H1 (cell line): Measurements from ENCODE around the gene RCC2. TPM values are rescaled to one million over a fixed set of nuclear protein-coding genes. Genes with fewer than 3 reads are reported as not detected.

ENCODE experiments used
- CTCF ChIA-PET: fragments of 300-600 bp; sonication (Branson Sonifier 250); formaldehyde crosslinking; loops from one replicate; lab custom pipeline; 2021; ENCODE audit not compliant: partially characterized antibody; lab: Charles Lee
- POLR2A ChIA-PET: fragments of 300-600 bp; sonication (Branson Sonifier 250); formaldehyde crosslinking; loops from one replicate; lab custom pipeline; 2021; ENCODE audit warnings: inconsistent platforms; ENCODE audit not compliant: partially characterized antibody; lab: Charles Lee
- DNase-seq, 2 experiments: peaks; one replicate each; pipeline versions ENCODE4 v3.0.0 to v3.0.0-alpha.2; 2010 to 2022; ENCODE audit warnings: low spot score in 2 of 2, low read depth in 1 of 2, mixed read lengths in 1 of 2
- FAIRE-seq: peaks from 2 replicates; lab custom pipeline; 2011; peaks lifted over from hg19 to GRCh38; lab: Jason Lieb, UNC
- H2AFZ ChIP-seq: 2 replicates; pipeline ENCODE4 v1.8.1; 2012; ENCODE audit warnings: low read length, inconsistent platforms
- H2AK5ac ChIP-seq: 2 replicates; pipeline ENCODE4 v1.6.1; 2013; ENCODE audit warnings: low read depth, low read length
- H2BK120ac ChIP-seq: replicated peaks from 2 replicates; pipeline ENCODE3; 2013; ENCODE audit warnings: low read depth, low read length, inconsistent platforms
- H2BK12ac ChIP-seq: 2 replicates; pipeline ENCODE4 v1.6.1; 2013; ENCODE audit warnings: low read depth, low read length
- H2BK15ac ChIP-seq: 2 replicates; pipeline ENCODE4 v1.6.1; 2013; ENCODE audit warnings: low read length
- H2BK20ac ChIP-seq: 2 replicates; pipeline ENCODE4 v1.6.1; 2013; ENCODE audit warnings: low read length
- H2BK5ac ChIP-seq: 2 replicates; pipeline ENCODE4 v1.6.1; 2013; ENCODE audit warnings: low read depth, low read length
- H3K14ac ChIP-seq: 2 replicates; pipeline ENCODE4 v1.6.1; 2013; ENCODE audit warnings: inconsistent platforms; ENCODE audit not compliant: insufficient read length
- H3K18ac ChIP-seq: 2 replicates; pipeline ENCODE4 v1.6.1; 2013; ENCODE audit warnings: low read length; ENCODE audit errors: extremely low read depth
- H3K23ac ChIP-seq: 2 replicates; pipeline ENCODE4 v1.6.1; 2013; ENCODE audit warnings: inconsistent platforms; ENCODE audit not compliant: insufficient read length
- H3K23me2 ChIP-seq: 2 replicates; pipeline ENCODE4 v1.6.1; 2013; ENCODE audit warnings: low read depth, low read length
- H3K27ac ChIP-seq: 2 replicates; pipeline ENCODE4 v1.6.1; 2011; ENCODE audit warnings: low read depth, low read length, inconsistent platforms
- H3K27me3 ChIP-seq, 4 experiments: replicated peaks in 1 of 4; 1 replicate in 1 of 4; 2 replicates in 3 of 4; pipeline versions ENCODE4 v1.6.1 to v1.8.1; 2011 to 2013; ENCODE audit warnings: low read length in 3 of 4, mild to moderate bottlenecking in 3 of 4, inconsistent platforms in 2 of 4, mixed read lengths in 2 of 4, moderate library complexity in 1 of 4; ENCODE audit not compliant: control insufficient read depth in 3 of 4, insufficient read depth in 3 of 4; ENCODE audit errors: extremely low read depth in 1 of 4
- H3K36me3 ChIP-seq, 4 experiments: 2 replicates each; pipeline versions ENCODE4 v1.6.1 to v1.8.1; 2011 to 2013; ENCODE audit warnings: mild to moderate bottlenecking in 4 of 4, low read length in 3 of 4, moderate library complexity in 2 of 4, control low read depth in 1 of 4, inconsistent platforms in 1 of 4; ENCODE audit not compliant: insufficient read depth in 4 of 4, control insufficient read depth in 2 of 4
- H3K4ac ChIP-seq: replicated peaks from 2 replicates; pipeline ENCODE3; 2013; ENCODE audit warnings: low read length, low read depth, mixed read lengths, inconsistent platforms; ENCODE audit not compliant: insufficient read length
- H3K4me1 ChIP-seq, 4 experiments: replicated peaks in 1 of 4; 1 replicate in 1 of 4; 2 replicates in 3 of 4; pipeline versions ENCODE4 v1.6.1 to v1.8.1; 2011 to 2013; ENCODE audit warnings: low read length in 3 of 4, inconsistent platforms in 2 of 4, mixed read lengths in 1 of 4; ENCODE audit not compliant: insufficient read depth in 4 of 4, control insufficient read depth in 3 of 4
- H3K4me2 ChIP-seq, 2 experiments: 2 replicates each; pipeline versions ENCODE4 v1.6.1 to v1.8.1; 2011 to 2013; ENCODE audit warnings: low read depth in 2 of 2, low read length in 2 of 2, control low read depth in 1 of 2, inconsistent platforms in 1 of 2, mild to moderate bottlenecking in 1 of 2; ENCODE audit not compliant: insufficient read depth in 1 of 2
- H3K4me3 ChIP-seq, 4 experiments: fragments of 200-600, 300-600 bp in 1 of 4; sonication (generic), shearing (Covaris generic), sonication (Bioruptor Twin) in 1 of 4; 2 replicates each; pipeline versions ENCODE4 v1.5.1 to v1.8.1; 2011 to 2016; ENCODE audit warnings: low read length in 4 of 4, low read depth in 3 of 4, control low read depth in 2 of 4, inconsistent platforms in 2 of 4, mild to moderate bottlenecking in 2 of 4, mixed read lengths in 1 of 4, moderate library complexity in 1 of 4; ENCODE audit not compliant: insufficient read depth in 2 of 4; ENCODE audit errors: extremely low read depth in 1 of 4
- H3K56ac ChIP-seq: replicated peaks from 2 replicates; pipeline ENCODE3; 2013; ENCODE audit warnings: low read depth, mild to moderate bottlenecking, mixed read lengths, low read length, inconsistent platforms; ENCODE audit not compliant: insufficient read length
- H3K79me1 ChIP-seq: 2 replicates; pipeline ENCODE4 v1.6.1; 2013; ENCODE audit warnings: low read depth, low read length, control low read depth
- H3K79me2 ChIP-seq, 2 experiments: 2 replicates each; pipeline versions ENCODE4 v1.6.1 to v1.8.1; 2012 to 2013; ENCODE audit warnings: low read length in 2 of 2, mild to moderate bottlenecking in 2 of 2, inconsistent platforms in 1 of 2; ENCODE audit not compliant: insufficient read depth in 2 of 2, control insufficient read depth in 1 of 2
- H3K9ac ChIP-seq, 4 experiments: replicated peaks in 1 of 4; 1 replicate in 1 of 4; 2 replicates in 3 of 4; pipeline versions ENCODE4 v1.6.1 to v1.8.1; 2011 to 2013; ENCODE audit warnings: low read depth in 3 of 4, low read length in 3 of 4, control low read depth in 2 of 4, mild to moderate bottlenecking in 2 of 4, moderate library complexity in 2 of 4, inconsistent platforms in 1 of 4; ENCODE audit errors: extremely low read depth in 1 of 4
- H3K9me3 ChIP-seq, 2 experiments: 2 replicates each; pipeline versions ENCODE4 v1.6.1 to v1.8.1; 2012 to 2013; ENCODE audit warnings: mild to moderate bottlenecking in 2 of 2, moderate library complexity in 2 of 2, control low read depth in 1 of 2, inconsistent platforms in 1 of 2, low read depth in 1 of 2, low read length in 1 of 2, mixed read lengths in 1 of 2; ENCODE audit not compliant: insufficient read depth in 2 of 2
- H4K20me1 ChIP-seq, 2 experiments: replicated peaks in 1 of 2; 2 replicates each; pipeline versions ENCODE3 to v1.8.1; 2011 to 2013; ENCODE audit warnings: inconsistent platforms in 2 of 2, low read length in 2 of 2, mild to moderate bottlenecking in 1 of 2; ENCODE audit not compliant: insufficient read depth in 2 of 2, control insufficient read depth in 1 of 2
- H4K5ac ChIP-seq: 2 replicates; pipeline ENCODE4 v1.6.1; 2013; ENCODE audit warnings: low read length, low read depth, mixed read lengths, inconsistent platforms; ENCODE audit not compliant: insufficient read length
- H4K8ac ChIP-seq: 2 replicates; pipeline ENCODE4 v1.8.0; 2013; ENCODE audit warnings: mild to moderate bottlenecking, moderate library complexity, low read length, inconsistent platforms; ENCODE audit not compliant: insufficient read depth; ENCODE audit errors: extremely low read depth
- H4K91ac ChIP-seq: replicated peaks from 2 replicates; pipeline ENCODE3; 2013; ENCODE audit warnings: low read length, mixed read lengths, inconsistent platforms; ENCODE audit not compliant: insufficient read length
- CBX5 ChIP-seq: fragments of 300-800, 300-1000 bp; sonication (generic); IDR thresholded peaks from 2 replicates; pipeline ENCODE4 v1.7.1; 2016; ENCODE audit warnings: antibody characterized with exemption, low read length, low read depth
- CTCF ChIP-seq, 3 experiments: IDR thresholded peaks; 1 replicate in 2 of 3; 2 replicates in 1 of 3; pipeline versions ENCODE4 v1.5.1 to v1.6.1; 2011; ENCODE audit warnings: low read length in 3 of 3, mild to moderate bottlenecking in 3 of 3, inconsistent platforms in 2 of 3, low read depth in 1 of 3, moderate library complexity in 1 of 3; ENCODE audit not compliant: insufficient read depth in 1 of 3; ENCODE audit errors: control extremely low read depth in 1 of 3
- JUN ChIP-seq: IDR thresholded peaks from 2 replicates; pipeline ENCODE4 v1.6.1; 2011; ENCODE audit warnings: low read depth, mild to moderate bottlenecking, improper control_type of control experiment, low read length
- JUND ChIP-seq: IDR thresholded peaks from 2 replicates; pipeline ENCODE4 v1.6.1; 2011; ENCODE audit warnings: mild to moderate bottlenecking, improper control_type of control experiment, low read length
- MAFK ChIP-seq: IDR thresholded peaks from 2 replicates; pipeline ENCODE4 v1.6.1; 2012; ENCODE audit warnings: low read depth, mild to moderate bottlenecking, improper control_type of control experiment, low read length
- NRF1 ChIP-seq: IDR thresholded peaks from 2 replicates; pipeline ENCODE4 v1.6.1; 2011; ENCODE audit warnings: mild to moderate bottlenecking, low read depth, low read length, improper control_type of control experiment
- SIRT6 ChIP-seq: IDR thresholded peaks from one replicate; pipeline ENCODE4 v1.7.1; 2012; ENCODE audit warnings: low read length, inconsistent platforms
- SP2 ChIP-seq: IDR thresholded peaks from 2 replicates; pipeline ENCODE4 v1.6.1; 2012; ENCODE audit warnings: mild to moderate bottlenecking, low read length, inconsistent platforms
- TAF1 ChIP-seq: IDR thresholded peaks from 2 replicates; pipeline ENCODE4 v1.6.1; 2011; ENCODE audit warnings: mild to moderate bottlenecking, low read depth, low read length
- WGBS, 2 experiments: shearing (Covaris generic) in 1 of 2; methylation state at CpG; one replicate each; pipeline versions ENCODE4 v1.1.6 to v1.1.7; 2013 to 2015; ENCODE audit warnings: low lambda C conversion rate in 2 of 2, mixed read lengths in 2 of 2, inconsistent platforms in 1 of 2, low coverage in 1 of 2, missing lambda C conversion rate in 1 of 2; ENCODE audit not compliant: insufficient replicate concordance in 2 of 2, insufficient coverage in 1 of 2, insufficient read length in 1 of 2; ENCODE audit errors: extremely low coverage in 1 of 2, missing lambda C conversion rate in 1 of 2; 5-methylcytosine and 5-hydroxymethylcytosine counted together
- polyA plus RNA-seq, 7 experiments: library from polyadenylated mRNA; depleted of rRNA in 3 of 7; stranded (reverse) in 5 of 7; unstranded in 2 of 7; fragments of >200 nt in 5 of 7; fragments of 200-250 nt in 2 of 7; gene quantifications; 1 replicate in 5 of 7; 2 replicates in 1 of 7; 4 replicates in 1 of 7; pipeline versions ENCODE4 v1.2.1 to v1.2.3, GENCODE V29; 2011 to 2013; ENCODE audit warnings: missing spikeins in 2 of 7, mixed read lengths in 2 of 7
- total RNA-seq: library from RNA; stranded (reverse); fragmentation: NEBNext Ultra II Directional; extraction: Animal tissue kit (Norgen Biotek cat#: 25700); gene quantifications from 2 replicates; pipeline ENCODE4 v1.2.1, GENCODE V29; 2021

Gene RCC2
- total and polyA plus RNA-seq, 2 of the 8 experiments (the other 6 are each of a cell fraction or from before 2014, with no cell fraction given): 229 to 455 TPM

- ChIA-PET POLR2A (interaction anchor here (0.9 to 10.0 kb wide), 16 partner anchors 8 to 285 kb away, joined by 3 to 116 read pairs (median 5); partner anchors contain the start of genes PADI2, PADI6 and RCC2), CTCF (interaction anchor here (1.1 to 5.2 kb wide), 10 partner anchors 13 to 328 kb away, joined by 3 to 19 read pairs (median 4); partner anchors contain the start of genes PADI6 and RCC2)
- no peak overlapping the region for H3K4ac ChIP-seq
- H3K9me3 ChIP-seq: no peaks in the 10 kb centered on the region
- H3K4me2 ChIP-seq: no peak overlapping the region
- H3K23me2 ChIP-seq: no peaks in the 10 kb centered on the region
- peaks cover 6 to 7% of the 10 kb centered on the region in 2 experiments for H4K20me1 ChIP-seq
- H3K79me1 ChIP-seq: no peaks in the 10 kb centered on the region; the same call in 1 of the 2 replicates
- no peak overlapping the region for H2BK15ac ChIP-seq
- peak overlapping the region; percentile 91; the same call in 1 of the 2 replicates for H4K8ac ChIP-seq
- FAIRE-seq (no peak), DNase-seq (peak in 1 of 2 experiments; percentile 62)
- no peak overlapping the region for H3K23ac ChIP-seq
- H3K56ac ChIP-seq: no peak overlapping the region
- H3K9ac ChIP-seq: no peak overlapping the region
- no peak overlapping the region for H3K4me3 ChIP-seq
- peaks cover 0 to 13% (median 4%) of the 10 kb centered on the region in 4 experiments; a peak in 4 of 7 replicates for H3K4me1 ChIP-seq
- H4K91ac ChIP-seq: no peak overlapping the region
- no peak overlapping the region for H2BK12ac ChIP-seq
- H3K79me2 ChIP-seq: no peaks in the 10 kb centered on the region
- H3K27ac ChIP-seq: no peak overlapping the region
- H3K27me3 ChIP-seq: no peaks in the 10 kb centered on the region
- H2BK120ac ChIP-seq: no peak overlapping the region
- H3K14ac ChIP-seq: no peak overlapping the region
- no peak overlapping the region for H4K5ac ChIP-seq
- no peak overlapping the region for H2AK5ac ChIP-seq
- H2AFZ ChIP-seq: no peak overlapping the region
- H3K36me3 ChIP-seq: peaks cover 3 to 20% (median 15%) of the 10 kb centered on the region in 4 experiments; a peak in 7 of 8 replicates
- H2BK5ac ChIP-seq: no peak overlapping the region
- 67% methylated on average over 13 of the region's 15 CpGs; no CpG with 5 or more reads in 1 of the 2 experiments for WGBS, 2 experiments
- no peak overlapping the region for H2BK20ac ChIP-seq
- no peak overlapping the region for H3K18ac ChIP-seq
- no peak for TF ChIP-seq TAF1
- TF ChIP-seq CTCF (IDR thresholded peaks at IDR 0.05; ENCODE audit: control extremely low read depth in 1 of 3, insufficient read depth in 1 of 3, low read depth in 1 of 3, low read length in 3 of 3): no peak
- TF ChIP-seq SP2: no peak
- TF ChIP-seq JUN: no peak
- TF ChIP-seq MAFK: no peak
- TF ChIP-seq JUND: no peak
- TF ChIP-seq NRF1: no peak
- TF ChIP-seq CBX5: no peak
- no peak for TF ChIP-seq SIRT6
Measured at GRCh38 chr1:17404034-17404684, 35.3 kb downstream of the RCC2 start.
